ENCODE measurements around the gene GNG12. TPM values are rescaled to one million over a fixed set of nuclear protein-coding genes. Genes with fewer than 3 reads are reported as not detected.

Gene GNG12
- total RNA-seq, 1 experiment from 2014 or later: 12.5 TPM

GRCh38 chr1:67804710-67805109 lies 28.6 kb downstream of the GNG12 start:
- H3K4me3 Mint-ChIP-seq (ENCODE audit: unreplicated experiment): no peak overlapping the region
- H3K9me3 Mint-ChIP-seq (ENCODE audit: unreplicated experiment): no peaks in the 10 kb centered on the region
- no peak overlapping the region for H3K4me3 ChIP-seq (ENCODE audit: low read depth, low read length)
- peaks cover 3% of the 10 kb centered on the region for H3K4me1 ChIP-seq
- H3K27me3 ChIP-seq (replicated peaks; ENCODE audit: control insufficient read depth, insufficient read depth, low read length): no peaks in the 10 kb centered on the region
- intact Hi-C loops (cut with micrococcal nuclease; ENCODE audit: unreplicated experiment): no loop called here
- TF ChIP-seq, protein P1, sequence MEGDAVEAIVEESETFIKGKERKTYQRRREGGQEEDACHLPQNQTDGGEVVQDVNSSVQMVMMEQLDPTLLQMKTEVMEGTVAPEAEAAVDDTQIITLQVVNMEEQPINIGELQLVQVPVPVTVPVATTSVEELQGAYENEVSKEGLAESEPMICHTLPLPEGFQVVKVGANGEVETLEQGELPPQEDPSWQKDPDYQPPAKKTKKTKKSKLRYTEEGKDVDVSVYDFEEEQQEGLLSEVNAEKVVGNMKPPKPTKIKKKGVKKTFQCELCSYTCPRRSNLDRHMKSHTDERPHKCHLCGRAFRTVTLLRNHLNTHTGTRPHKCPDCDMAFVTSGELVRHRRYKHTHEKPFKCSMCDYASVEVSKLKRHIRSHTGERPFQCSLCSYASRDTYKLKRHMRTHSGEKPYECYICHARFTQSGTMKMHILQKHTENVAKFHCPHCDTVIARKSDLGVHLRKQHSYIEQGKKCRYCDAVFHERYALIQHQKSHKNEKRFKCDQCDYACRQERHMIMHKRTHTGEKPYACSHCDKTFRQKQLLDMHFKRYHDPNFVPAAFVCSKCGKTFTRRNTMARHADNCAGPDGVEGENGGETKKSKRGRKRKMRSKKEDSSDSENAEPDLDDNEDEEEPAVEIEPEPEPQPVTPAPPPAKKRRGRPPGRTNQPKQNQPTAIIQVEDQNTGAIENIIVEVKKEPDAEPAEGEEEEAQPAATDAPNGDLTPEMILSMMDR (IDR thresholded peaks at IDR 0.05; ENCODE audit: insufficient read depth in 1 of 2, low read depth in 1 of 2, low read length in 1 of 2, severe bottlenecking in 1 of 2, unreplicated experiment in 1 of 2): peak; percentile 9
- H3K36me3 ChIP-seq (ENCODE audit: control insufficient read depth, insufficient read depth, low read length): no peaks in the 10 kb centered on the region
- BruUV-seq (replicated peaks): no TSS peak
- no peaks in the 10 kb centered on the region for H3K9me3 ChIP-seq
- H3K27me3 Mint-ChIP-seq (ENCODE audit: insufficient read depth, unreplicated experiment): no peaks in the 10 kb centered on the region
- ChIA-PET POLR2A (no interaction called here), CTCF (interaction anchor here (0.7 kb wide), 2 partner anchors 22 to 39 kb away, joined by 3 read pairs; no protein-coding TSS in a partner anchor)
- no peak overlapping the region for H3K27ac Mint-ChIP-seq (ENCODE audit: unreplicated experiment)
- peaks cover 21% of the 10 kb centered on the region for H3K4me1 Mint-ChIP-seq (ENCODE audit: low read depth, unreplicated experiment)
- no peak for DNase-seq
- no peaks in the 10 kb centered on the region for H3K36me3 Mint-ChIP-seq (ENCODE audit: insufficient read depth, unreplicated experiment)

DNA sequence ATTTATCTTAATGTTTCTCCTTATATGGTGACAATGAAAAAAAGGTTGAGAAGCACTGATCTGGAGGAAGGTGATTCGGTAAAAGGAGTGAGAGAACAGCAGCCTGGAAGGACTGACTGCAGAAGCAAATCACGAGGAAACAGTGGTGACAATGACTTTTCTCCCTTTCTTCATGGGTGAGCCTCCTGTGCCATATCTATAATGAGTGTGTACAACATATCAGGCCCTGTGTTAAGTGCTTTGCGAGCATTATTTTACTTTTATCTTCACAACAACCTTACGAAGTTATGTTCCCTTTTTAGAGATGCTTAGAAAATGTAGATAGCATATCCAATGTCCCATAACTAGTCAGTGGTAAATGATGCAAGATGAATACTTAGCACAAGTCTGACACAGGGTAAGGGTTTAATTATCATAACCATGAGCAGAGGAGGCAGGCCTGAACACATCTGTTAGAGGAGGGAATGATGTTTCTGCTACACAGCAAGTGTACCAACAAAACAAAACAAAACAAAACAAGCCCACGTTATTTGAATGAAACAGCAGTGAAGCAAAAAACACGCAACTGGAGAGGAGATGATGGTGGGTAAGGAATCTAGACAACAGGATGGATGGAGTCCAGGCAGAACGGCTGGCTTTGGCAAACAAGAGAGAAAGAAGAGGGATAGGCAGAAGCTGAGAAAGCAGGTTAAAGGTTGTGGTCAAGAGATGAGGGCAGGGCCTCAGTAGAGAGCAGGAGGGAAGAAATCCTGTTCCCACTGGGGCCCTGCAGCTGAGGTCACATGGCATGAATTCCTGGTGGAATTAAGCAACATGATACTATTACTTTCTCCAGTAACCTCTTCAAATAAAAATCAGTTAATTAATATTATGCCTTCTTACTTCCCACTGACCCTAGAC lies 29.6 kb downstream of the GNG12 start:
- H3K9me3 ChIP-seq: no peaks in the 10 kb centered on the region
- H3K4me1 ChIP-seq: peaks cover 3% of the 10 kb centered on the region
- DNase-seq: no peak
- intact Hi-C loops (cut with micrococcal nuclease; ENCODE audit: unreplicated experiment): no loop called here
- no peaks in the 10 kb centered on the region for H3K36me3 ChIP-seq (ENCODE audit: control insufficient read depth, insufficient read depth, low read length)
- BruUV-seq (replicated peaks): no TSS peak
- H3K27me3 ChIP-seq (replicated peaks; ENCODE audit: control insufficient read depth, insufficient read depth, low read length): no peaks in the 10 kb centered on the region
- TF ChIP-seq, protein P1 (IDR thresholded peaks at IDR 0.05; ENCODE audit: insufficient read depth in 1 of 2, low read depth in 1 of 2, low read length in 1 of 2, severe bottlenecking in 1 of 2, unreplicated experiment in 1 of 2): no peak
- H3K4me3 ChIP-seq (ENCODE audit: low read depth, low read length): no peak overlapping the region
- Mint-ChIP-seq H3K27me3 (ENCODE audit: insufficient read depth, unreplicated experiment) (no peaks in the 10 kb centered on the region), H3K27ac (ENCODE audit: unreplicated experiment) (no peak overlapping the region), H3K36me3 (ENCODE audit: insufficient read depth, unreplicated experiment) (no peaks in the 10 kb centered on the region), H3K4me3 (ENCODE audit: unreplicated experiment) (no peak overlapping the region), H3K4me1 (ENCODE audit: low read depth, unreplicated experiment) (peaks cover 21% of the 10 kb centered on the region), H3K9me3 (ENCODE audit: unreplicated experiment) (no peaks in the 10 kb centered on the region)
- ChIA-PET CTCF (no interaction called here), POLR2A (no interaction called here)

GRCh38 chr1:67802565-67802964 lies 30.7 kb downstream of the GNG12 start:
- Histone ChIP-seq H3K9me3 (no peaks in the 10 kb centered on the region), H3K27me3 (replicated peaks; ENCODE audit: control insufficient read depth, insufficient read depth, low read length) (no peaks in the 10 kb centered on the region), H3K4me3 (ENCODE audit: low read depth, low read length) (no peak overlapping the region), H3K36me3 (ENCODE audit: control insufficient read depth, insufficient read depth, low read length) (no peaks in the 10 kb centered on the region), H3K4me1 (peaks cover 3% of the 10 kb centered on the region)
- CTCF ChIA-PET: no interaction called here
- DNase-seq: no peak
- H3K36me3 Mint-ChIP-seq (ENCODE audit: insufficient read depth, unreplicated experiment): no peaks in the 10 kb centered on the region
- peaks cover 21% of the 10 kb centered on the region for H3K4me1 Mint-ChIP-seq (ENCODE audit: low read depth, unreplicated experiment)
- no peaks in the 10 kb centered on the region for H3K9me3 Mint-ChIP-seq (ENCODE audit: unreplicated experiment)
- no peaks in the 10 kb centered on the region for H3K27me3 Mint-ChIP-seq (ENCODE audit: insufficient read depth, unreplicated experiment)
- TF ChIP-seq, protein P1 (IDR thresholded peaks at IDR 0.05; ENCODE audit: insufficient read depth in 1 of 2, low read depth in 1 of 2, low read length in 1 of 2, severe bottlenecking in 1 of 2, unreplicated experiment in 1 of 2): no peak
- intact Hi-C loops (cut with micrococcal nuclease; ENCODE audit: unreplicated experiment): no loop called here
- no peak overlapping the region for H3K27ac Mint-ChIP-seq (ENCODE audit: unreplicated experiment)
- H3K4me3 Mint-ChIP-seq (ENCODE audit: unreplicated experiment): no peak overlapping the region
- POLR2A ChIA-PET: no interaction called here
- no TSS peak for BruUV-seq (replicated peaks)
